Stimulated activated CD4-positive, alpha-beta T cell treated with anti-CD3 and anti-CD28 coated beads, TNF-alpha, amount 100 ng/mL, for 24 hours (primary cell): Measurements from ENCODE around the gene UBTF.

Source experiments
- DNase-seq, 3 experiments: peaks; one replicate each; pipeline ENCODE4 v3.0.0-alpha.2; 2020; ENCODE audit warnings: low read depth in 3 of 3

Gene UBTF

GRCh38 chr17:44213403-44214229 lies 5.9 kb downstream of the UBTF start:
- no peak for DNase-seq

DNA sequence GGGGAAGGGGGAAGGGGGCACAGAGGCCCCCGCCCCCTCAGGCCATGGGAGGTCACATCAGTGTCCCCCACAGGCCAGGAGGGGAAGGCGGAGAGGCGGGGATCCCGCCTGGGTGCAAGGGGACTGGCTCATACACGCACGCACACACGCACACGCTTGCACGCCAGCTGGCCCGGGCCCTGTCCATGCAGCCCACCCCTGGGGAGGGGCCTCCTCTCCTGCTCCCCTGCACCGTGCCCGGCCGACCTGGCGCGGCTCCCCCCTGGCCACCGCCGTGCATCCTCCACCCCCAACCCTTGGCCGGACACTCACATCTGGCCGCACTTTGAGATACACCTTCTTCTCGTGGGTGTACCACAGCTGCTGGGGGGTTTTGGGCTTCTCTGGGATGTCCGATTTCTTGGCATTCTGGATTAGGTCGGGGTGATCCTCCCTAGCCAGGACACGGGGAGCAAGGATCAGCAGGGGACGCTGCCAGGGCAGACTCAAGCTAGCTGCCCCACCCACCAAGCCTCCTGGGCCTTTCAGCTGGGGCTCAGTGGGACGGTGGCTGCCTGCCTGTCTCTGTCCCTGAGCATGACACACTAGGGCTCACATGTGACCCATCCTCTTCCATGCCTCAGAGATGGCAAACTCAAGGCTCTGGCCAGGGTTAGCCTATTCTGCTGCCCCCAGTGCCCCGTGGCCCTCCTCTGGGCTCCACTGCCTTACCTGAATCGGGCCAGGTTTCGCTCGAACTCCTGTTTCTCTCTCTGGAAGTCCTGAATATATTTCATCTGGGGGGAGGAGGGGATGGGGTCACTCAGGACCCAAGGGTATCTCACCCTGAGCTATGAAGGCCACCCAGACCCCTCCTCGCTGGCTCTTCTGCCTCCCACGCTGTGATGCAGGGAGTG lies 6.7 kb downstream of the UBTF start:
- no peak for DNase-seq

GRCh38 chr17:44211281-44212265 lies 7.9 kb downstream of the UBTF start:
- DNase-seq: no peak

DNA sequence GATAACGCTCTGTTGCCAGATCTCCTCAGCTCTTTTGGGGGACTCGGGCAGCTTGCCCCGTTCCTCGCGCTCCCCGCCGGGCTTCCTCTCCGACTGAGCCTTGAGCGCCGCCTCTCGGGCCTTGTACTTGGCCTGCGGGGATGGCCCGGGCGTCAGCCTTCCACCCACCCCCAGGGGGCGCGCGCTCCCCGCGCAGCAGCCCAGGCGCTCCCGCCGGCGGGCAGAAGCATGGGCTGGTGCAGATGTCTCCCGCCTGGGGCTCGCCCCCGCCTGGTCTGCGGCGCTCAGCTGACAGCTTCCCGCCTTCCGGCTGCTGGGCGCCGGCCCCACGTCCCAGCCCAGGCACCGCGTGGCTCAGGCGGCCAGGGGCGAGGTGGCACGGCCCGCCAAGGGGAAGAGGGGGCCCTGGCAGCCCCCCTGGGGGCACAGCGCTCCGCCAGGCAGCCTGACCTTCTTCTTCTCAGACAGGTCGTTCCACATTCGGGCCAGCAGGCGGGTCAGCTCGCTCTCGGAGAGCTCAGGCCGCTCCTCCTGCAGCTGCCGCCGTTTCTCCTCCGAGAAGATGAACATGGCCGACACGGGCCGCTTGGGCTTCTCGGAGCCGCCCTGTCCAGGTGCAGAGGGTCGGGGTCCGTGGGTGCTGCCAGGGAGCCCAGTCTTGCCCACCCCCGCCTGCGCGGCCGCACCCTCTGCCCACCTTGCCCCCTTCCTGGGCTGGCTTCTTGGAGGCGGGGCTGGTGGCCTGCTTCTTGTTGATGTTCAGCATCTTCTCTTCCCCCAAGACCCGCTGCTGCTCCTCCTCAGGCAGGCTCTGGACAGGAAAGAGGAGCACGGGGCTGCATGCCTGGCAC lies 8.9 kb downstream of the UBTF start:
- DNase-seq: peak; percentile 81 to 91 (median 81)

DNA sequence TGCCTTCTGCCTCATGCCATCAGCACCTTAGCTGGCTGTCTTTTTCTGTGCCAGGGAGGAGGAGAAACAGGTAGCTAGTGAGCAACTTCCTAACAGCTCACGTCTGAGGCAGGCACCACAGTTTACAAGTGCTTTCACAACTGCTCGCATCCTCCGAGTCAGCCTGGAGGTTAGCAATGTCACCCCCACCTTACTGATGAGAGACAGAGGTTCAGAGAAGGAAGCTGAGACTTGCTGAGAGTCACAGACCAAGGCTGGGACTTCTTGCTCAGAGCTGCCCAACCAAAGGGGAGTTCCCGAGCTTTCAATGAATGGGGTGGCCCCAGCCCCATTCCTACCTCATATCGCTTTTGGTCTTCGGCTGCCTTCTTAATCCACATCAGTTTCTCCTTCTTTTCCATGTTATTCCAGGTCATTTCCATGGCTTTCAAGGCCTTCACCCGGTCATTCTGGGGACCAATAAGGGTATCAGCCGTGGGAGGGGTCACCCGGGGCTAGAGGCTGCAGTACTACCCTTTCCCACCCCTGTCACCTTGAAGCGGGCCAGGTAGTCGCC lies 9.6 kb downstream of the UBTF start:
- peak in 1 of 3 experiments; percentile 53 for DNase-seq

- DNase-seq: no peak
Observed at GRCh38 chr17:44207743-44208142, 11.7 kb downstream of the UBTF start.

- DNase-seq: no peak
Observed at GRCh38 chr17:44207319-44207718, 12.2 kb downstream of the UBTF start.

DNA sequence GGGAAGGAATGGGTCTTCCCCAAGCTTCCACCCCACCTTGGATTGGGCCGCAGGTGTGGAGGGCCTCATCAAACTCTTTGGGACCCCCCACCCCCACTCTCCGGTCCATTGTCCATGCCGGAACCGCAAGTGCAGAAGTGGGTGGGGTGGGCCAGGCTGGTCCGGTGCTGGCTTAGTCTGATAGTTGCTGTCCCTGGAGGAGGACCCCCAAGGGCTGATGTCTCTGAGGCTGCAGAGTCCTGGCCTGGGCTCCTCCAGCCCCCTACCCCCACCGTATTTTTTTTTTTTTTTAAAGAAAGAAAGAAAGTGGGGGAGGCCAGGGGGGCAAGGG lies 12.7 kb downstream of the UBTF start:
- DNase-seq: no peak

DNA sequence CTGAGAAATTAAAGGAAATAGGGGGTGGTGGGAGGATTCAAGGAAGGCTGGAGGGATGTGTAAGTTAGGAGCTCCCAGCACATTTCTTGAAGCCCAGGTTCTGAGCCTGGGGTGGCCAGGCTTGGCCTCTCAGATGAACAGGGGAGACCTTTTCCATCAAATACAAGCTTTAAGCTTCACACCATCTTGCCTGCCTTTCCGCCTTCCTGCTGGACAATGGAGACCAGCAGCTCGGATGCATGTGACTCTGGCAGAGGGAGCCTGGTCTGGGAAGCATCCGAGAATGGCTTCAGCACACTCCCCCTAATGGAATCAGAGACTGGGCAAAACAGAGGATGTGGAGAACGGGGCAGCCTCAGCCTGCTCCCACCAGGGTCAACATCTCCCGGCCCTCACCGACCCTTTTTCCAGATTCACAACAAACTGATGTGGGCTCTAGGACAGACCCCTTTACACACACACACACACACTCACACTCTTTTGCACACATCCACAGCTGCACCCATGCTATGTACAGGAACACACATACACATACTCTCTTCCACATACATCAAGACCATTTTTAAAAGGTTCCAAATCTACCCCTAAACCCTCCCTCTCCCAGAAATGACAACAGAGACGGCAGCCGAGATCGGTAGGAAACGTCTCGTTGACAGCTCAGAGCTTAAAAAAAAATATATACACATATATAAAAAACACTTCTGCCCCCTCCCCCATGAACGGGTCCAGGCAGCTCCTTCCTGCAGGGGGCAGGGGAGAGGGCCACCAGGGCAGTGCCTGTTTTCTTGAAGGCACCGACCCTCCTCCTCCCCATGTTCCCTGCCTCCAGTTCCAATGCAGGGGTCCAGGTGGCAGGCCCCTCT lies 13.3 kb downstream of the UBTF start:
- DNase-seq: no peak

DNA sequence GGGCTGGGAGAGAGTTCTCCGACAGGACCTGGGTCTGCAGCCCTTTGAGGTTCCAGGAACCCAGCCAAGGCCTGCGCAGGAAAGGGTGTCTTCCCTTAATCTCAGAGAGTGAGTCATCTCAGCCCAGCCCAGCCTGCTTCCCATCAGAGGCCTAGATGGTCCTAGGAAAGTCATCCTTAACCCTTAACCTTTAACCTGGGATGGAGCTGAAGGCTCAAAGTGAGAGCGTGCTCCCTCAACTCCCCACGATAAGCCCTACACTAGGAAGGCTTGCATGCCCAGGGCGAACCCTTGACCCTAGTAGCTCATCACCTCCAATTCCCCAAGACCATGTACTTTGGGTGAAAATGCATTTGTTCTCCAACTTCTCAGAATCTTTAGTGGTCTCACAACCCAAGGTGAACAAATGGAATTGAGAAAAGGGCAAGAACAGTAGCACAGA lies 15.0 kb downstream of the UBTF start:
- DNase-seq: no peak

GRCh38 chr17:44203731-44204440 lies 15.6 kb downstream of the UBTF start:
- peak in 1 of 3 experiments; percentile 51 for DNase-seq

- DNase-seq: no peak
Observed at GRCh38 chr17:44202756-44203155, 16.7 kb downstream of the UBTF start.

- DNase-seq: no peak
Observed at GRCh38 chr17:44200478-44201155, 18.9 kb downstream of the UBTF start.

DNA sequence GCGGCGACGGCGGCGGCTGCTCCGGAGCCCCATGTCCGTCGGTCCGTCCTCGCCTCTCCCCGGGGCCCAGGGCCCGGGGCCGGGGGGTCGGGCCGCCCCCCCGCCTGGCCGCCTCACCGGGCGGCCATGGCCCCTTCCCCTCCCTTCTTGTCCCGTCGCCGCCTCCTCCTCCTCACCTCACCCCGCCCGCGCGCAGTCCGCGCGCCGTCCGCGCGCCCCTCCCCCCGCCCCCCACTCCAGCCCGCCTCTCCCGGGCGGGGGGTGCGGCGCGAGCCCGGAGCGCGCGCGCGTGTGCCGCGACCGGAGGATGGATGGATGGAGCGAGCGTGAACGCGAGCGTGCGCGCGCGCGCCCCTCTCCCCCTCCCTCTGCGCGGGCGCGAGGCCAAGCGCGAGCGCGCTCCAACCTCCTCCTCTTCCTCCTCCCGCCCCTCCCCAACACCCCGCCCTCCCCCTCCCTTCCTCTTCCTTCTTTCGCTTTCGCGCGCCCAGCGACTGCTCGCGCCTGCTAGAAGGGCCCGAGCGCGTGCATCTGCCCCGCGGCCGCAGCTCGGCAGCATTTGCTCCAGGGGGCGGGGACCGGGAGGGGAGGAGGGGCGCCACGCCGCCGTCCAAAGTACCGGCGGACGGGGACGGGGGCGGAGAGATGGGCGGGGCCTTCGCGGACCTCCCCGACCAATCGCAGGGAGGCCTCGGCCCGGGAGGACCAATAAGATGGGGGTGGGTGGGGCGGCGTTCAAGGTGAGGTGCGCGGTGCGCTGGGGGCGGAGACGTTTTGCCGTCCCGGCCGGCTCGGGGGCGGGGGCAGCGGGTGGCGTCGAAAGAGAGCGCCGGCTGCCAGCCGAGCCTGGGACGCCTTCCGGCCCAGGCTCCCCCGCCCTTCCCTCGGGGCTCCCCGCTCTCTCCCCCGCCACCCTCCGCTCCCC lies 19.7 kb downstream of the UBTF start, which contains the start of gene ATXN7L3:
Gene ATXN7L3 (minus strand): TSS at position 332 of the 925 bp plus-strand sequence. CDS start 1,814 bp downstream, outside the sequence.
- DNase-seq: peak; percentile 99 to 100 (median 99)

- peak in 1 of 3 experiments; percentile 57 for DNase-seq
Observed at GRCh38 chr17:44198721-44199552, 20.5 kb downstream of the UBTF start.
